ENCODE measurements around the gene ACOT9.
"Not testable (repeated sequence)": the region's sequence is repeated elsewhere in the genome, so short reads cannot be mapped to it uniquely, and the experiment has no call there.

Gene ACOT9

DNA sequence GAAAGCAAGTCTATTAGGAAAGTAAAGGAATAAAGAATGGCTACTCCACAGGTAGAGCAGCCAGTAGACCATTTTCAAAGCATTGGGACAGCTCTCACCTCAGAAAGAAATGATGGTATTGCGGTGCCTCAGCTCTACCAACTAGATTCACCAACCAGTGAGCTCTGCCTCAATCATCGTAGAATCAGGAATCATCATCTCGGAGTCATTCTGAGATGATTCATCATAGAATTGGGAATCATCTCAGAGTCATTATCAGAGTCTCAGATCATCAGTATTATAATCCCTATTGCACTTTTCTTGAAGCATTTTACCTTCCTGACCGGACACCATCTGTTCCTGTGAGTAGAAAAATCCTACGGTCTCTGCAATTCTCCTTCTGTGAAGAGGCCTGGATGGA is 22.4 kb upstream of the ACOT9 start:
- DNase-seq: no peak

DNA sequence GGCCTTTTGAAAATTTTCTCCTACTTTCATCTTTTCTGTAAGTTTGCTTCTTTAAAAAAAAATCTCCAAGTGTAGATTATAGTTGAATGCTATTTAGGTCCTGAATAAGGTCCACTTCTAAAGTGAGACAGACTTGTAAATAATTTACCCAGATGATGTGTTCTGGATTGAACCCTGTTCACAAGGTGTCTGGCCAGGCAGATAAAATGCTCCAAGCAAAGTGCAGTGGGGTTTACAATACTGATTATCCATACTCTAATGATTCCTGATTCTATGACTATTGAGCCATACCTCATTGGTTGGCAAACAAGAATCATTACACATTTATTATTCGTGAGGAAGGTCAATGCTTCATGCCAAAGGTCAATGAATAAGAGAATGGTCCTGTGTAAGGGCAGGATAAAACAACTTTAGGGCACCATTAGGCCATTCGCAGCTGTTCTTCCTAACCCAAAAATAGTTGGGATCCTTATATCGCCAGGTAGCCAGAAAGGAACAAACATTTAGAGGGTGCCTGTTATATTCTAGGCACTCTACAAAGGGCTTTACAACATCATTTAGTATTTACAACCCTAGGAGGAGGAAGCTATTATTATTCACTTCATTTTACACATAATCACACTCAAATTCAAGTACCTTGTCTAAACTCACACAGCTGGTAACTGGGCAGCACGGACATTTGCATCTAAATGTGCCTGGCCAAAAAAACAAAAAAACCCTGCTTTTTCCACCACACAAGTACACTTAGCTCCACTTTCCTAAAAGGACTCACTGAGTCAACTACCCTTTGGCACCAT is 21.3 kb upstream of the ACOT9 start:
- no peak for DNase-seq

- no peak for DNase-seq
These were observed 16.7 kb upstream of the ACOT9 start for GRCh38 chrX:23759821-23760220.

- peak; percentile 70 for DNase-seq
These were observed 13.1 kb upstream of the ACOT9 start for GRCh38 chrX:23756165-23756564.

- DNase-seq: no peak
These were observed 11.6 kb upstream of the ACOT9 start for GRCh38 chrX:23754664-23755063.

DNA sequence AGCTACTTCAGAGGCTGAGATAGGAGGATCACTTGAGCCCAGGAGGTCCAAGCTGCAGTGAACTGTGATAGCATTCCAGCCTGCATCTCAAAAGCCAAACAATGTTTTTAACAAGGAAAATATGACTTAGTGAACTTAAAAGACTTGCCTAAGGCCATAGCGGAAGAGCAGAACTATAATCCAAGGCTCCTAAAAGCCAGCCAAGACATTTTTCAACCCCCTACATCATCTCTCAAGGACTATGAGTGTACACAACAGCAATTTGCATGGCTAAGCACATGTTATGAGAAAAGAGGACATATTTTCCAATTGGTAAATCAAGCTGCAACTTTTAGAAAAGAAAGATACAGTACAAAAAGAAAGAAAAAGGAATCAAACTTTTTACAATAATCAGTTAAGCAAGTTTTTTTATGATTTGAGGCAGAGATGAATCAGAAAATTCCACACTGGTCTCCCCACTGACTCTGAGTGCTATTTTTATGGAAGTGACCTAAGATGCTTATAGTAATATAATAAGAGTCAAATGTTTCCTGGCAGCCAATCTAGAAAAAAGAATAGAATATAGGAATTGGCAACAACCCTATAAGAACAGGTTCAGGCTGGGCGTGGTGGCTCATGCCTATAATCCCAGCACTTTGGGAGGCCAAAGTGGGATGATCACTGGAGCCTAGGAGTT is 9.8 kb upstream of the ACOT9 start:
- no peak for DNase-seq

- DNase-seq: no peak
These were observed 6.5 kb upstream of the ACOT9 start for GRCh38 chrX:23749576-23749975.

GRCh38 chrX:23749129-23749528 is 6.1 kb upstream of the ACOT9 start:
- DNase-seq: no peak

GRCh38 chrX:23745786-23746185 is 2.7 kb upstream of the ACOT9 start:
- no peak for DNase-seq

- not testable (repeated sequence) for DNase-seq
These were observed 521 bp upstream of the ACOT9 start for GRCh38 chrX:23743623-23743971.

GRCh38 chrX:23742174-23742696 is 841 bp downstream of the ACOT9 start:
- peak; percentile 17 for DNase-seq

DNA sequence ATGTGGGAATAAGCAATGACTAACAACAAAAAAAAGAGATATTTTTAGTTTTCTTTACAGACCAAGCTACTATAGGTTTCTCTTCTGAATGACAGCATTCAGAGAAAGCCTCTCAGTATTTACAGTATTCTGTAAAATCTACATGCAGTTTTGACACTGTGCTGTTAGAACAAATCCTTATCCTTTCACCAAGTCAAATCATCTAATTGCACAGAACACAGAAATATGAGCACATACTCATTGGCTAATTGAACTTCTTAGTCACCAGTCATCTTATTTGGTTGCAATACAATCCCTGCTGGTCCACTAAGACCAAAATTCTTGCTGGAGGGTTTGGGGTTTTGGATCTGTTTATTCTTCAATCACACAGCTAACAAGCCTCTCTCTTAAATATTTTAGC is 5.7 kb downstream of the ACOT9 start:
- no peak for DNase-seq

GRCh38 chrX:23736030-23736429 is 7.0 kb downstream of the ACOT9 start:
- no peak for DNase-seq

DNA sequence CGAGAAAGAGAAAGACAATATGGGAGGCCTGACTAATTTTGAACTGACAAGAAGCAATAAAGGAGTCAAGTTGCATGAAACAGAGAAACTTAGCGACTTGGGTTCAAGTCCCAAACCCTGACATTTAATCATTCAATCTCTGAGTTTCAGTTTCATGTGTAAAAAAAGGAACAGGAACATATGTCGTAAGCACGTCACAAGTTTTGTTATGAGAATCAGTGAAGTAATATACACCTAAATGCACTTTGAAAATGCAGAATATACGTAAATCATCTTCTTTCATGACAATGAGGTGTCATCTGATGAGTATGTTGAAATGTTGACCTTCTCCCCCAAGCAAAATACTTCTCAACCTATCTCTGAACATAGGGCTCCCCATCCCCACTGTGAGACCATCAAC is 10.4 kb downstream of the ACOT9 start:
- peak; percentile 84 for DNase-seq

GRCh38 chrX:23731951-23732350 is 11.1 kb downstream of the ACOT9 start:
- no peak for DNase-seq

DNA sequence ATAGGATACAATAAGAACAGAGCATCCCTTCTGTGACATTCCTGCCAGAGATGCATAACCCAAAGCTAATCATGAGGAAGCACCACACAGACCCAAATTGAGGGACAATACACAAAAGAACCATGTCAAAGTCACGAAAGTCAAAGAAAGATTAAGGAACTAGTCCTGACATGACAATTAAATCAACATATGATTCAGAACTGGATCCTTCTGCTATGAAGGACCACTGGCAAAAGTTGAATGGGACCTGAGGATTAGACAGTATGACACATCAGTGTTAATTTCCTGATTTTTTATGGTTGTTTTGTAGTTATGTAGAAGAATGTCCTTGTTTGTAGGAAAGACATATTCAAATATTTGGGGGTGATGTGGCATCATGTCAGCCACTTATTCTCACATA is 13.9 kb downstream of the ACOT9 start:
- no peak for DNase-seq

DNA sequence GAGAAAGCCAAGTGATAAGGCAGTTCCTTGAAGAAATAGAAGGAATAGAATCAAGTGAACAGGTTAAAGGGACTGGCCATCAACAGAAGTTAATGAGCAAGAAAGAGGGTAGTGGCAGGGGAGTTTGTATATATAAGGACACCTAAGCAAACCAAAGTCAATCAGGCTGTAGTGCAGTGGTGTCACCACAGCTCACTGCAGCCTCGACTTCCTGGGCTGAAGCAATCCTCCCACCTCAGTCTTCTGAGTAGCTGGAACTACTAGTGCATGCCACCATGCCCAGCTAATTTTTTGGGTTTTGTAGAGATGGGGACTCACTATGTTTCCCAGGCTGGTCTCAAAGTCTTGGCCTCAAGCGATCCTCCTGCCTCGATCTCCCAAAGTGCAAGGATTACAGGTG is 15.9 kb downstream of the ACOT9 start:
- DNase-seq: no peak

- no peak for DNase-seq
These were observed 16.9 kb downstream of the ACOT9 start for GRCh38 chrX:23726191-23726590.

DNA sequence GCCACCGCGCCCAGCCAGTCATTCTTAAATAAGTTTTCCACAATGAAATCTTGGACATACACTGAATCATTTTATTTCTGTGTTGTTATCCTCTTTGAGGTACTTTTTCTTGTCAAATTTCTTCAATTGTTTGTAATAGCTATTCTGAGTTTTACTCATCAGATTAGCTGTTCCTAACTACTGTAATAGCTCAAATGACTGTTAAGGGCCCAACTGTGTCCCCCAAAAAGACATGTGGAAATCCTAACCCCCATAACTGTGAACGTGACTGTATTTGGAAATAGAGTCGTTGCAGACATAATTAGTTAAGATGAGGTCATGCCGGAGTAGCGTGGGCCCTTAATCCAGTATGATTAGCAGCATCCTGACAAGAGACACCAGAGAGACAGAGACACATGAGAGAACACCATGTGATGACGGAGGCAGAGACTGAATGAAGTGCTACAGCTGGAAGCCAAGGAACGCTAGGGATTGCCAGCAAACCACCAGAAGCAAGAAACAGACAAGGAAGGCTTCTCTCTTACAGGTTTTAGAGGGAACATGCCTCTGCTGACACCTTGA is 22.9 kb downstream of the ACOT9 start:
- no peak for DNase-seq

DNA sequence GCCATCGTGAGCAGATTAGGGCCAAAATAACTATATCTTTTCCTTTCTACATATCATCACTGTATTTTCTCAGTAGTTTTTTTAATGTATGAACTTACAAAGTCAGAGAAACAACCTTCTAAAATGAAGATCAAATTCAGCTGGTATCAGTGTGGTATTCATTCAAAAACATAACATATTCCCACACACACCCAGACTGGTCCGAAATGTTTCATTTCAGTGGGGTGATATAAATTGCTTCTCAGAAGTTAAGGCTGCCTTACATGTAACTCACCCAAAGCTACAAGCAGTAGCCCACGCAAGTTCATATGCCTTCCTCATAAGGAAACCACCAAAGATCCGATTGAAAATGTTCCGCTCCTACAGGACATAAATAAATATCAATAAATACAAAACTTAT is 37.8 kb downstream of the ACOT9 start:
- no peak for DNase-seq

- no peak for DNase-seq
These were observed 38.3 kb downstream of the ACOT9 start for GRCh38 chrX:23704673-23705206.

GRCh38 chrX:23699636-23700194 is 43.4 kb downstream of the ACOT9 start:
- DNase-seq: no peak

DNA sequence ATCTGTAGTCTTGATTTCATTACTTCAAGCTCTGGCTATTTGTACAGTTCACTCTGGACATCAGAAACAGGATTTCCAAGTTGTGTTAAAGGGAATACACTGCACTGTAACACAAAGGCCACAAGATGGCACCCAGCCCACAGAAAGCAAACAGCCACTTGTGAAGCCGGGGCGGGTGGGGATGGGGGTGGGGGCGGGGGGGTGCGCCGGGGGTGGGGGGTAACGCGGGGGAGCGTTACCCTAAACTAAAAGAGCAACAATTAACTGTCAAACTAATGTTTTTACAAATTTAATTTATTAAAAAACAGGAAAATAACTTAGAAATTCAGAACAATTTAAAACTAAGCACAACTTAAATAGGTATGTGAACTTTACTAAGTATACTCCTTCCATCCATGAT is 48.5 kb downstream of the ACOT9 start:
- DNase-seq: peak; percentile 51

- DNase-seq: no peak
These were observed 50.9 kb downstream of the ACOT9 start for GRCh38 chrX:23692166-23692565.

All from activated CD4-positive, alpha-beta T cell treated with anti-CD3 and anti-CD28 coated beads, Interleukin-10, Interleukin-2, amounts not matched to agents 100 ng/mL and 50 ng/mL, durations not matched to agents 16 hours and 8 hours (primary cell).